ENCODE measurements around the gene KLF6. TPM values are rescaled to one million over a fixed set of nuclear protein-coding genes. Genes with fewer than 3 reads are reported as not detected.
A peak's percentile ranks its signal among the peaks of the same experiment; 100 is the strongest.

KLF6 gene
- total RNA-seq, 1 donor from 2014 or later = 319 TPM

- Mint-ChIP-seq H3K27me3 (ENCODE audit: low read depth, unreplicated experiment) (peaks cover 7% of the 10 kb centered on the region), H3K4me1 (ENCODE audit: low read depth, unreplicated experiment) (peaks cover 9% of the 10 kb centered on the region), H3K27ac (ENCODE audit: unreplicated experiment) (no peak overlapping the region), H3K4me3 (ENCODE audit: unreplicated experiment) (no peak overlapping the region), H3K36me3 (ENCODE audit: low read depth, unreplicated experiment) (no peaks in the 10 kb centered on the region), H3K9me3 (ENCODE audit: unreplicated experiment) (no peaks in the 10 kb centered on the region)
- Histone ChIP-seq H3K27me3 (ENCODE audit: insufficient read depth, low read length) (no peaks in the 10 kb centered on the region), H2AFZ (ENCODE audit: low read depth, low read length) (no peak overlapping the region), H3K27ac (ENCODE audit: low read depth, low read length) (no peak overlapping the region), H3K36me3 (ENCODE audit: insufficient read depth, low read length) (no peaks in the 10 kb centered on the region), H3K4me2 (ENCODE audit: low read length) (no peak overlapping the region), H3K79me2 (ENCODE audit: insufficient read depth, low read length) (no peaks in the 10 kb centered on the region), H4K20me1 (ENCODE audit: insufficient read depth, low read length) (no peaks in the 10 kb centered on the region), H3K9ac (ENCODE audit: low read length) (no peak overlapping the region), H3K4me3 (ENCODE audit: insufficient read depth, low read depth, low read length) (no peak overlapping the region), H3K9me3 (ENCODE audit: insufficient read depth, low read depth, low read length) (no peaks in the 10 kb centered on the region), H3K4me1 (ENCODE audit: insufficient read depth, low read length) (peaks cover 11% of the 10 kb centered on the region)
- DNase-seq (ENCODE audit: low read depth) (peak; percentile 40), FAIRE-seq (peak; percentile 20)
- TF ChIP-seq CTCF (IDR thresholded peaks at IDR 0.05; ENCODE audit: insufficient read depth, low read depth, low read length) = no peak
- TF ChIP-seq EZH2 (IDR thresholded peaks at IDR 0.05; ENCODE audit: insufficient read depth, low read length) = no peak
These were observed 43.1 kb downstream of the KLF6 start for GRCh38 chr10:3741688-3742461.

- Mint-ChIP-seq H3K4me1 (ENCODE audit: low read depth, unreplicated experiment) (peaks cover 9% of the 10 kb centered on the region), H3K36me3 (ENCODE audit: low read depth, unreplicated experiment) (no peaks in the 10 kb centered on the region), H3K27me3 (ENCODE audit: low read depth, unreplicated experiment) (peaks cover 2% of the 10 kb centered on the region), H3K4me3 (ENCODE audit: unreplicated experiment) (no peak overlapping the region), H3K27ac (ENCODE audit: unreplicated experiment) (no peak overlapping the region), H3K9me3 (ENCODE audit: unreplicated experiment) (no peaks in the 10 kb centered on the region)
- Histone ChIP-seq H3K4me1 (ENCODE audit: insufficient read depth, low read length) (peaks cover 11% of the 10 kb centered on the region), H3K27ac (ENCODE audit: low read depth, low read length) (peak overlapping the region; percentile 14), H3K9me3 (ENCODE audit: insufficient read depth, low read depth, low read length) (no peaks in the 10 kb centered on the region), H3K36me3 (ENCODE audit: insufficient read depth, low read length) (no peaks in the 10 kb centered on the region), H3K27me3 (ENCODE audit: insufficient read depth, low read length) (no peaks in the 10 kb centered on the region), H3K4me3 (ENCODE audit: insufficient read depth, low read depth, low read length) (no peak overlapping the region), H3K9ac (ENCODE audit: low read length) (peak overlapping the region; percentile 14), H2AFZ (ENCODE audit: low read depth, low read length) (no peak overlapping the region), H3K79me2 (ENCODE audit: insufficient read depth, low read length) (no peaks in the 10 kb centered on the region), H4K20me1 (ENCODE audit: insufficient read depth, low read length) (no peaks in the 10 kb centered on the region), H3K4me2 (ENCODE audit: low read length) (peak overlapping the region; percentile 59)
- DNase-seq (ENCODE audit: low read depth) = peak; percentile 77
- peak; percentile 82 for FAIRE-seq
- no peak for TF ChIP-seq EZH2 (IDR thresholded peaks at IDR 0.05; ENCODE audit: insufficient read depth, low read length)
- no peak for TF ChIP-seq CTCF (IDR thresholded peaks at IDR 0.05; ENCODE audit: insufficient read depth, low read depth, low read length)
These were observed 44.7 kb downstream of the KLF6 start for GRCh38 chr10:3740157-3740871.

All from astrocyte (in vitro differentiated cells and primary cell).